ENCODE results near the gene SPTAN1.

DNA sequence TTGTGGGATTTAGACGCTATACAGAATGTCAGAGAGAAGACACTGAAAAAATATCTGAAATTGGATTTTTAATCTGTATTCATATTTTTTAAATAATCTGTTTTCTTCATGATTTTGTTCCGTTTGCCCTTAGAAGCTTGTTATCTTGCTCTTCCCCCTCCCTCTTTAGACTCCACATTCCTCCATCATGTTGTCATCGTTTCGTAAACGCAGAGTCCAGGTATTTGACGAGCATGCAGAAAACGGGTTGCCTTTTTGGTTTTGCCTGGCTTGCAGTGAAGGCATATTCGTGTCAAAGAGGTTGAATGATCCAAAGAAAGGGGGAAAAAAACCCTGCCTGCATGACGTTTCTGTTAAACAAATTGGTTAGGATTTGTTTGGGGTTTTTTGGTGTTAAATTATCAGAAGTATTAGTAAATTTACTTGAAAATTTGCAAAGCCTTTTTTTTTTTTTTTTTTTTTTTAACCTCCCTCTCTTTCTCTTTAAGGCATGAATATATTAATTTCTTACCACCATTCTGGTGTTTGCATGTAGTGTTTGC, 2.9 kb downstream of the SPTAN1 start:
- TF ChIP-seq, protein P1, sequence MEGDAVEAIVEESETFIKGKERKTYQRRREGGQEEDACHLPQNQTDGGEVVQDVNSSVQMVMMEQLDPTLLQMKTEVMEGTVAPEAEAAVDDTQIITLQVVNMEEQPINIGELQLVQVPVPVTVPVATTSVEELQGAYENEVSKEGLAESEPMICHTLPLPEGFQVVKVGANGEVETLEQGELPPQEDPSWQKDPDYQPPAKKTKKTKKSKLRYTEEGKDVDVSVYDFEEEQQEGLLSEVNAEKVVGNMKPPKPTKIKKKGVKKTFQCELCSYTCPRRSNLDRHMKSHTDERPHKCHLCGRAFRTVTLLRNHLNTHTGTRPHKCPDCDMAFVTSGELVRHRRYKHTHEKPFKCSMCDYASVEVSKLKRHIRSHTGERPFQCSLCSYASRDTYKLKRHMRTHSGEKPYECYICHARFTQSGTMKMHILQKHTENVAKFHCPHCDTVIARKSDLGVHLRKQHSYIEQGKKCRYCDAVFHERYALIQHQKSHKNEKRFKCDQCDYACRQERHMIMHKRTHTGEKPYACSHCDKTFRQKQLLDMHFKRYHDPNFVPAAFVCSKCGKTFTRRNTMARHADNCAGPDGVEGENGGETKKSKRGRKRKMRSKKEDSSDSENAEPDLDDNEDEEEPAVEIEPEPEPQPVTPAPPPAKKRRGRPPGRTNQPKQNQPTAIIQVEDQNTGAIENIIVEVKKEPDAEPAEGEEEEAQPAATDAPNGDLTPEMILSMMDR (IDR thresholded peaks at IDR 0.05), result no peak
- TF ChIP-seq POLR2A (IDR thresholded peaks at IDR 0.05), result no peak
